ENCODE measurements around the gene GGA1. TPM values are rescaled to one million over a fixed set of nuclear protein-coding genes. Genes with fewer than 3 reads are reported as not detected.
A peak's percentile ranks its signal among the peaks of the same experiment; 100 is the strongest.

The GGA1 gene
- polyA plus RNA-seq, 1 of the 3 experiments (the other 2 are of a cell fraction), result 81.1 TPM

DNA sequence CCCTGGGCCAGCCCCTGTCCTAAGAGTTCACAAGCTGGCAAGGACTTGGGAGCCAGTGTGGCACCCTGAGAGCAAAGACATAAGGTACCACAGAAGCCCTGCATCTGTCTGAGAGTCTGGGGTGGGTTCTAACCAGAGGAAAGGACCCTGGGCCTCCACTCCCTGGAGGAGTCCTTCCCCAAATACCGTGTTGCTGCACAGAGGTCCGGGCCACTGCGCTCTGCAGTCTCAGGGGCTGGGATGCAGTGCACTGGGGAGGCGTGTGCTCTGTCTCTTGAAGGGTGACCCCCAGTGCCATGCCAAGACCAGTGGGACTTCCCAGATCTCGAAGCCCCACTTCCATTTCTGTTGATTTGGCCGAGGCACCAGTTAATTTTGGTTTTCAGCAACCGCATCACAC, 26.5 kb downstream of the GGA1 start:
- Histone ChIP-seq H3K36me3 (replicated peaks in 1 of 2; ENCODE audit: control insufficient read depth in 1 of 2, insufficient read depth in 2 of 2, low read length in 1 of 2) (peaks cover 0 to 9% of the 10 kb centered on the region in 2 experiments), H4K20me1 (ENCODE audit: insufficient read depth) (no peaks in the 10 kb centered on the region), H3K4me2 (no peak overlapping the region), H3K9me2 (no peaks in the 10 kb centered on the region), H3K27me3 (ENCODE audit: insufficient read depth) (no peaks in the 10 kb centered on the region), H3F3A (replicated peaks; ENCODE audit: insufficient read depth) (peaks cover 14% of the 10 kb centered on the region), H3K4me3 (ENCODE audit: low read depth in 2 of 2, low read length in 1 of 2) (no peak overlapping the region), H3K4me1 (ENCODE audit: control insufficient read depth in 1 of 2, insufficient read depth in 2 of 2, low read depth in 1 of 2, low read length in 1 of 2) (peaks cover 23 to 58% of the 10 kb centered on the region in 2 experiments), H3K79me2 (ENCODE audit: insufficient read depth) (0 out of 2 replicates have a peak, but pooled peaks cover under 1% of the 10 kb centered on the region), H3K9me3 (no peaks in the 10 kb centered on the region), H3K9ac (no peak overlapping the region), H3K27ac (ENCODE audit: low read depth in 2 of 2, low read length in 1 of 2) (peak overlapping the region; percentile 69 to 98; a peak in 3 of 4 replicates), H2AFZ (ENCODE audit: low read depth) (no peak overlapping the region)
- WGBS (ENCODE audit: low lambda C conversion rate), result 100% methylated on average over 2 of the region's 7 CpGs
- CTCF ChIA-PET, result interaction anchor here (0.8 to 34.3 kb wide), 10 partner anchors 9 to 113 kb away, joined by 3 to 898 read pairs (median 16); partner anchors contain the start of genes LGALS1, NOL12, PDXP and TRIOBP
- POLR2A ChIA-PET, result interaction anchor here (2.0 to 2.8 kb wide), 4 partner anchors 8 to 46 kb away, joined by 6 to 16 read pairs (median 10); partner anchors contain the start of gene PDXP
- TF ChIP-seq PBX3 (IDR thresholded peaks at IDR 0.05), result no peak
- TF ChIP-seq RFX5 (IDR thresholded peaks at IDR 0.05; ENCODE audit: low read length), result no peak
- no peak for TF ChIP-seq RCOR1 (IDR thresholded peaks at IDR 0.05; ENCODE audit: low read length)
- TF ChIP-seq IRF3 (IDR thresholded peaks at IDR 0.05; ENCODE audit: low read depth, low read length), result no peak
- no peak for TF ChIP-seq JUND (IDR thresholded peaks at IDR 0.05)
- TF ChIP-seq POLR2AphosphoS5 (IDR thresholded peaks at IDR 0.05; ENCODE audit: low read depth, low read length), result no peak
- TF ChIP-seq FOXJ3 (CRISPR knock-in tag; IDR thresholded peaks at IDR 0.05), result no peak
- no peak for TF ChIP-seq NRF1 (IDR thresholded peaks at IDR 0.05; ENCODE audit: low read depth, low read length)
- TF ChIP-seq RXRA (IDR thresholded peaks at IDR 0.05; ENCODE audit: borderline replicate concordance, low read depth), result no peak
- TF ChIP-seq, protein P1, sequence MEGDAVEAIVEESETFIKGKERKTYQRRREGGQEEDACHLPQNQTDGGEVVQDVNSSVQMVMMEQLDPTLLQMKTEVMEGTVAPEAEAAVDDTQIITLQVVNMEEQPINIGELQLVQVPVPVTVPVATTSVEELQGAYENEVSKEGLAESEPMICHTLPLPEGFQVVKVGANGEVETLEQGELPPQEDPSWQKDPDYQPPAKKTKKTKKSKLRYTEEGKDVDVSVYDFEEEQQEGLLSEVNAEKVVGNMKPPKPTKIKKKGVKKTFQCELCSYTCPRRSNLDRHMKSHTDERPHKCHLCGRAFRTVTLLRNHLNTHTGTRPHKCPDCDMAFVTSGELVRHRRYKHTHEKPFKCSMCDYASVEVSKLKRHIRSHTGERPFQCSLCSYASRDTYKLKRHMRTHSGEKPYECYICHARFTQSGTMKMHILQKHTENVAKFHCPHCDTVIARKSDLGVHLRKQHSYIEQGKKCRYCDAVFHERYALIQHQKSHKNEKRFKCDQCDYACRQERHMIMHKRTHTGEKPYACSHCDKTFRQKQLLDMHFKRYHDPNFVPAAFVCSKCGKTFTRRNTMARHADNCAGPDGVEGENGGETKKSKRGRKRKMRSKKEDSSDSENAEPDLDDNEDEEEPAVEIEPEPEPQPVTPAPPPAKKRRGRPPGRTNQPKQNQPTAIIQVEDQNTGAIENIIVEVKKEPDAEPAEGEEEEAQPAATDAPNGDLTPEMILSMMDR (IDR thresholded peaks at IDR 0.05), result no peak
- TF ChIP-seq, protein P2, sequence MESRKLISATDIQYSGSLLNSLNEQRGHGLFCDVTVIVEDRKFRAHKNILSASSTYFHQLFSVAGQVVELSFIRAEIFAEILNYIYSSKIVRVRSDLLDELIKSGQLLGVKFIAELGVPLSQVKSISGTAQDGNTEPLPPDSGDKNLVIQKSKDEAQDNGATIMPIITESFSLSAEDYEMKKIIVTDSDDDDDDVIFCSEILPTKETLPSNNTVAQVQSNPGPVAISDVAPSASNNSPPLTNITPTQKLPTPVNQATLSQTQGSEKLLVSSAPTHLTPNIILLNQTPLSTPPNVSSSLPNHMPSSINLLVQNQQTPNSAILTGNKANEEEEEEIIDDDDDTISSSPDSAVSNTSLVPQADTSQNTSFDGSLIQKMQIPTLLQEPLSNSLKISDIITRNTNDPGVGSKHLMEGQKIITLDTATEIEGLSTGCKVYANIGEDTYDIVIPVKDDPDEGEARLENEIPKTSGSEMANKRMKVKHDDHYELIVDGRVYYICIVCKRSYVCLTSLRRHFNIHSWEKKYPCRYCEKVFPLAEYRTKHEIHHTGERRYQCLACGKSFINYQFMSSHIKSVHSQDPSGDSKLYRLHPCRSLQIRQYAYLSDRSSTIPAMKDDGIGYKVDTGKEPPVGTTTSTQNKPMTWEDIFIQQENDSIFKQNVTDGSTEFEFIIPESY (IDR thresholded peaks at IDR 0.05; ENCODE audit: borderline replicate concordance, low read depth), result no peak
- TF ChIP-seq, protein P3, sequence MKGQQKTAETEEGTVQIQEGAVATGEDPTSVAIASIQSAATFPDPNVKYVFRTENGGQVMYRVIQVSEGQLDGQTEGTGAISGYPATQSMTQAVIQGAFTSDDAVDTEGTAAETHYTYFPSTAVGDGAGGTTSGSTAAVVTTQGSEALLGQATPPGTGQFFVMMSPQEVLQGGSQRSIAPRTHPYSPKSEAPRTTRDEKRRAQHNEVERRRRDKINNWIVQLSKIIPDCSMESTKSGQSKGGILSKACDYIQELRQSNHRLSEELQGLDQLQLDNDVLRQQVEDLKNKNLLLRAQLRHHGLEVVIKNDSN (IDR thresholded peaks at IDR 0.05; ENCODE audit: borderline replicate concordance, low read depth), result no peak
- TF ChIP-seq NFIC (IDR thresholded peaks at IDR 0.05; ENCODE audit: borderline replicate concordance), result no peak
- TF ChIP-seq YY1 (IDR thresholded peaks at IDR 0.05; ENCODE audit: low read depth), result no peak
- no peak for TF ChIP-seq FOSL2 (IDR thresholded peaks at IDR 0.05; ENCODE audit: borderline replicate concordance, low read depth)
- no peak for TF ChIP-seq RAD21 (IDR thresholded peaks at IDR 0.05; ENCODE audit: low read length)
- TF ChIP-seq GATA2 (CRISPR knock-in tag; IDR thresholded peaks at IDR 0.05), result no peak
- no peak for TF ChIP-seq FOXM1 (IDR thresholded peaks at IDR 0.05; ENCODE audit: low read depth)
- no peak for DNase-seq
